GM21526 (cell line): ENCODE results near the gene MID1.

Source experiments
- ATAC-seq: cut with Tn5 transposase; IDR thresholded peaks from one replicate; pipeline ENCODE4 v1.9.1; 2021; ENCODE audit warnings: moderate library complexity; ENCODE audit not compliant: unreplicated experiment, low FRiP score

MID1 gene

DNA sequence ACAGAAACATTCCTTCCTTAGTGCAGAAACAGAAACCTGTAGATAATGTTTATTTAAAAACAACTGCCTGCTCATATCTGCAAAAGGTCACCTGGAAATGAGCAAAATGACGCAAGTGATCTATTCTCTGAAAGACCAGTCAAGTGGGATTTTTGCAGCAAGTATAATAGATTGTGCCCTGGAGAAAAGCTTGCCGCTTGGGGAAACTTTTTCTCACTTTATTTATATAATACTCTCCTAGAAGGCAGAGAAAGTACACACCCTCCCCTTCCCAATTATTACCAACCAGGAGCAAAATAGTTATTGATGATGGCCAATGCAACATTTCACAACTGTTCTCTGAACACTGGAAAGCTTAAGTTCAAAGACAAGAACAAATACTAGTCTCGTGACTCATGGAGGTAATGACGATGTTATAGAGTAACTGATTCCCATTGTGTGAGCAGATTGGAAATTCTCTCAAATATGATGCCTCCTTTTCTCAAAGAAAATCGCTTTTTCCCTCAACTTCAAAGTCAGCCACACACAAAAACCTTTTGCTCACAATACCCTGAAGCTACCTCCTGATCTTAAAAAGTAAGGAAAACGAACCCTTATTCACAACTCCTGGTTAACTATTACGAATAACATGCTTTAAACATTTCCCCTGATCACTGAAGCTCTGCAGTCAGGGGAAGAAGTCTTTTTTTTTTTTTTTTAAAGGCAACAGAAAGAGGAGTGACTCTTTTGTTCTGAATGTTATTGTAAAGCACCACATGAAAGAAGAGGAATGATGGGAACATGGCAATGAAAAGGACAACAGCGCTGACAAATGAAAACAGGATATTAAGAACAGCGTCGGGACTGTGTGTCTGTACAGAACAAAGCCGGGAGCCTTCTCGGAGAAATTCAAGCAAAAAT, 41.0 kb downstream of the MID1 start:
- no peak for ATAC-seq

GRCh38 chrX:10578527-10578926, 41.9 kb downstream of the MID1 start:
- ATAC-seq = no peak

DNA sequence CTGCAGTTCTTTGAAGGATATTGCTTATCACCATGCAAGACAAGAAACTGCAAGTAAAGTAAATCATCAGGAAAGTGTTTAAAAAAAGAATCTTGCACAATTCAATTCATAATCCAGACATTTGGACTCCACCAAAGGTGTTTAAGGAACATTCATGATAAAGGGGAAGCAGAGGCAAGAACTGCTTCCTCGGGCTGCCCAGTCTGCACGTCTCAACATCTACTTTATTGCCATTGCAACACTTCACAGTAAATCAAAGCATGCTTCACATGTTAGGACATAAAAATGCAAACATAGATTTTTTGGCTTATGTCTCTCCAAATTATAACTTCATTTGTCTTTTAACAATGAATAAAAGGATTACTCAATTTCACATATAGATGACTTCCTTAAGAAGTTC, 42.5 kb downstream of the MID1 start:
- ATAC-seq = no peak

GRCh38 chrX:10576777-10577447, 43.5 kb downstream of the MID1 start:
- no peak for ATAC-seq

DNA sequence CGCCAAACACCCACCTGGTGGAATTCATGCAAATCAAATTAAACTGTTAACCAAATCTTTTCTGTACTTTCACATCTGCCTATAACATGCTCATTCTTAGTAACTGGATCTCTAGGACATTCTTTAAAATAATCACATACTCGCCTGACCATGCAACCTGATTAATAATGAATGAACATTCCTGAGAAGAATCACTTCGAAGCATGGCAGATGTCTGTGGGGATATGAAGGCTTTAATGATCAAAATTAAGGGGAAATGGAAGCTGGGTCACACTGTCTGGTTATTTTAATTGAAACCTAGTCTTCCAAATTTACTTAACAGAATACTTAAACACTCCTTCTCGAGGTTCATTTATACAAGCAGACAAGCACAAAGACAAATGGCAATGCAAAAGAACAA, 44.2 kb downstream of the MID1 start:
- no peak for ATAC-seq

GRCh38 chrX:10574663-10575062, 45.7 kb downstream of the MID1 start:
- ATAC-seq = no peak

DNA sequence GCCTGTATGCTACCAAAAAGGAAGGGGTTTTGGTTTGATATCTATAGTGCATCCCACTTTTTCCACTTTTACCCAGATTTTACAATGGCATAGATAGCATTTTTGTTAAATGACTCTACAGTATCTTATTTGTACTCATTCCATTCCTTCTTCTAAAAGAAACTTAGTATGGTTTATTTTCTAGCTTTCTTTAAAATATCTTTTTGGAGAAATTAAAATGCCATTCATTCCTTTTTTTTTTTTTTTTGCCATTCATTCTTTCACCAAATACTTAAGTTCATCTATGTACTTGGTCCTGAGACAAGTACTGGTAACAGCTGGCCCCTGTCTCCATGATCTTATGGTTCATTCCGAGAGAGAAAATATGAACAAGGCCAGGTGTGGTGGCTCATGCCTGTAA, 49.1 kb downstream of the MID1 start:
- no peak for ATAC-seq

GRCh38 chrX:10570601-10571000, 49.8 kb downstream of the MID1 start:
- no peak for ATAC-seq

DNA sequence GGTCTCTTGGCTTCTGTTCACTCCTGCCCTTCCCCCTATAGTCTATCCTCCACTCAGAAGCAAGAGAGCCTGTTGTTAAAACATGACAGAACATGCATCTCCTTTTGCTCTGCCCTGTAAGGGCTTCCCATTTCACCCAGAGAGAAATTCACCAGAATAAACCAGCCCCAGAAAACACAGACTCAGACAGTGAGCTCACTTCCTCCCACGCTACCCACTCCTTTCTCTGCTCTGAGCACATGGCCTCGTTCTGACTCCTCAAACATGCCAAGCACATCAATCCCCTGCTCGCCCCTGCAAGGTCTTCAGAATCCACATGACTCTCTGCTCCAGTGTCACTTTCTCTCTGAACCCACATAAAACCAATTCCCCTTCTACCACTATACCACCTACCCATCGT, 50.4 kb downstream of the MID1 start:
- ATAC-seq = peak; percentile 62

DNA sequence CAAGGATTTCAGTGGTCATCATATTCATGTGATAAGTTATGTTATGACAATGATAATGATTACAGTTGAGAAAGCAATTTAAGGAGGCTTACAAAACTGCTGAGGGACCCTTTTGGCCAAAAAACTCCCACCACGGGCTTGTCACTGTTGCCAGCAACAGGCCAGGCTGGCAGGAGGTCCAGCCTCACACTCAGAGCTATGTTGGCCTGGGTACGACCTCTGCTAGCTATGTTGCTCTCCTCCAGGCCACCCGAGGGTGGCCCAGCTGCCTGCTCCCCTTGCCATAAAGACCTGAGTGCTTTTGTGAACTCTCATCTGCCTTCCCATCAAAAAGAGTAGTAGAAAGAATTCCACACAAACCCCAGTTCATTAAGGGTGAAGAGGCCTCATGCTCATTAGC, 52.0 kb downstream of the MID1 start:
- no peak for ATAC-seq

DNA sequence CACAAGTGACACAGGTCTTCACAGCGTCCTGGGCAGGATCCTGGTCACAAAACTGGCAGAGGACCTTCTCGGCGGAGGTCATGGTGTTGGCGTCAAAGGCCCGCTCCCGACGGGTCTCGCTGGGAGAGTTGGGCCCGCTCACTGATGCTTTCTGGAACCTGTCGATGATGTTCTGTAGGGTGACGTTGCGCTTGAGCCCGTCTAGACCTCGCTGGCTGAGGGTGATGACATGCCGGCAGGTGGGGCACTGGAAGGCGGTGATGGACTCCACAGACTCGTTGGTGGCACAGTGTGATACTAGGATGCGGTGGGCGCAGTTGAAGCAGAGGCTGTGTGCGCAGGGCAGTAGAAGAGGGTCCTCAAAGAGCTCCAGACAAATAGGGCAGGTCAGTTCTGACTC, 53.2 kb downstream of the MID1 start:
- no peak for ATAC-seq

DNA sequence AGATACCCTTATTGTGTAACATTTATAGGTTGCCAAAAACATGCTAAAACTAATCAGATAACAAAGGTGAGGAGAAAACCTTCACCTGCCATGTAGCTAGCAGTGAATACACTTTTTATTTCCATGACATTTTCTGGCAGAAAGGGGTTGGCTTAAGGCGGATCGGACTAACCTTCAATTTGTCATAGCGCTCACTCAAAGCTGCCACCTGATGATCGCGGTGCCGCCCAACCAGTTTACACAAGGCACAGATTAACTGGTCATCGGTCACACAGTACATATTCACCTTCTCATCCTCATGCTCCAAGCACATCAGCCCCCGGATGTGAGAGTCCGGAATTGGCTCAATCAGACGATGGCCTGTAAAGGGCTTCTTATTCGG, 53.7 kb downstream of the MID1 start:
- ATAC-seq = no peak

- ATAC-seq = no peak
Observed at GRCh38 chrX:10564484-10564883, 55.9 kb downstream of the MID1 start.

GRCh38 chrX:10557166-10557565, 63.2 kb downstream of the MID1 start:
- ATAC-seq = no peak

GRCh38 chrX:10556405-10556804, 64.0 kb downstream of the MID1 start:
- ATAC-seq = no peak

- no peak for ATAC-seq
Observed at GRCh38 chrX:10555846-10556245, 64.5 kb downstream of the MID1 start.

GRCh38 chrX:10554612-10555270, 65.6 kb downstream of the MID1 start:
- no peak for ATAC-seq

- ATAC-seq = no peak
Observed at GRCh38 chrX:10549280-10549679, 71.1 kb downstream of the MID1 start.

- no peak for ATAC-seq
Observed at GRCh38 chrX:10548688-10549087, 71.7 kb downstream of the MID1 start.

GRCh38 chrX:10545882-10546281, 74.5 kb downstream of the MID1 start:
- ATAC-seq = no peak

DNA sequence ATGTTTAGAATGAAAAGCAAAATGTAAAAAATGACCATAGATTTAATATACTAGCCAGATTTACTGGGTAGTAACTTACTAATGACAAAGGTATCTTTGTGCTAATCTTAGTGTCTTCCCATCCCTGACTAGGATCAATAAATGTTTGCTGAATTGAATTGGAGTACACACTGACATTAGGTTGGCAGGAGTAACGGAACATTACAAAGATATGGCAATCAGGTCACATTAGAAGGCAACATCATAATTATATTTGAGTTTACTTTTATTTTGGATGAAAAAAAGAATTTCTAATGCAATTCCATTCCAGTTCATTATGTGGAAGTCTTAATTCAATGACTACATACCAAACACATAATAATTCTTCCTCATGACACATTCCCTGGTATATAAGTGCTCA, 77.8 kb downstream of the MID1 start:
- ATAC-seq = no peak

DNA sequence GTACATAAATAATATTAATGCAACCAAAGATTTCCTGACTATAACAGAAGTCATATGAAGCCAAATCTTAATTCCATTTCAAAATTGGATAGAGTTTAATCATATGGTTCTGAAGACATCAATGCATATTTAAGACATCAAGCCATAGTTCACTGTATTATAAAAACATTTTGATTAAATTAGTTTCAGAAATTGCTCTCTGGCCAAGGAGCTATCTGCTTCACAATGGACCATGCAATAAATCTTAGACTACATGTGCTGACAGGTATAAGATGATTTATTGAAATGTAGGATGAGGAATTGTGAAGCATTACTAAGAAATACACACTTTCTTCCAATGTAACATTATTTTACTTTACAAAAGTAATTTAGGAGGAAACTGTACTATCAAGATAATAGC, 81.6 kb downstream of the MID1 start:
- ATAC-seq = no peak
